Activated naive CD8-positive, alpha-beta T cell treated with anti-CD3 and anti-CD28 coated beads for 36 hours (primary cell): ENCODE measurements around the gene CEP19. TPM values are rescaled to one million over a fixed set of nuclear protein-coding genes. Genes with fewer than 3 reads are reported as not detected.

Experiments used
- DNase-seq: peaks from one replicate; pipeline ENCODE4 v3.0.0; 2021
- H3K27ac Mint-ChIP-seq: one replicate; pipeline ENCODE4 v1.8.0; 2022; ENCODE audit warnings: mild to moderate bottlenecking, moderate library complexity, mixed read lengths
- H3K27me3 Mint-ChIP-seq: one replicate; pipeline ENCODE4 v1.8.0; 2022; ENCODE audit warnings: mild to moderate bottlenecking, mixed read lengths
- H3K36me3 Mint-ChIP-seq: one replicate; pipeline ENCODE4 v1.8.0; 2021; ENCODE audit warnings: mild to moderate bottlenecking, mixed read lengths
- H3K4me1 Mint-ChIP-seq: one replicate; pipeline ENCODE4 v1.8.0; 2021; ENCODE audit warnings: mixed read lengths
- H3K4me3 Mint-ChIP-seq: one replicate; pipeline ENCODE4 v1.8.0; 2022; ENCODE audit warnings: mild to moderate bottlenecking, moderate library complexity, mixed read lengths
- H3K9me3 Mint-ChIP-seq: one replicate; pipeline ENCODE4 v1.8.0; 2022; ENCODE audit warnings: mixed read lengths
- total RNA-seq, 2 experiments: library from RNA; stranded (reverse); gene quantifications; one replicate each; pipeline ENCODE4 v1.2.3, GENCODE V29; 2021

CEP19 gene
- total RNA-seq, 2 experiments from 2014 or later = 5.6 to 6.4 TPM

DNA sequence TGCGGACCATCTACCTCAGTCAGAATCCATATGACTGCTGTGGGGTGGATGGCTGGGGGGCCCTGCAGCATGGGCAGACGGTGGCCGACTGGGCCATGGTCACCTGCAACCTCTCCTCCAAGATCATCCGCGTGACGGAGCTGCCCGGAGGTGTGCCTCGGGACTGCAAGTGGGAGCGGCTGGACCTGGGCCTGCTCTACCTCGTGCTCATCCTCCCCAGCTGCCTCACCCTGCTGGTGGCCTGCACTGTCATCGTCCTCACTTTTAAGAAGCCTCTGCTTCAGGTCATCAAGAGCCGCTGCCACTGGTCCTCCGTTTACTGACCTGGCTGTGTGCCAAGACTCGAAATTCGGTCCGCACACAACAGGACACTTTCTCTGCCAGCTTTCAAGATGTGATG lies 50.6 kb downstream of the CEP19 start:
- no peak overlapping the region for H3K4me3 Mint-ChIP-seq
- H3K27me3 Mint-ChIP-seq = no peaks in the 10 kb centered on the region
- DNase-seq = no peak
- H3K27ac Mint-ChIP-seq = no peak overlapping the region
- no peaks in the 10 kb centered on the region for H3K9me3 Mint-ChIP-seq
- H3K4me1 Mint-ChIP-seq = no peaks in the 10 kb centered on the region
- H3K36me3 Mint-ChIP-seq = peaks cover 4% of the 10 kb centered on the region

DNA sequence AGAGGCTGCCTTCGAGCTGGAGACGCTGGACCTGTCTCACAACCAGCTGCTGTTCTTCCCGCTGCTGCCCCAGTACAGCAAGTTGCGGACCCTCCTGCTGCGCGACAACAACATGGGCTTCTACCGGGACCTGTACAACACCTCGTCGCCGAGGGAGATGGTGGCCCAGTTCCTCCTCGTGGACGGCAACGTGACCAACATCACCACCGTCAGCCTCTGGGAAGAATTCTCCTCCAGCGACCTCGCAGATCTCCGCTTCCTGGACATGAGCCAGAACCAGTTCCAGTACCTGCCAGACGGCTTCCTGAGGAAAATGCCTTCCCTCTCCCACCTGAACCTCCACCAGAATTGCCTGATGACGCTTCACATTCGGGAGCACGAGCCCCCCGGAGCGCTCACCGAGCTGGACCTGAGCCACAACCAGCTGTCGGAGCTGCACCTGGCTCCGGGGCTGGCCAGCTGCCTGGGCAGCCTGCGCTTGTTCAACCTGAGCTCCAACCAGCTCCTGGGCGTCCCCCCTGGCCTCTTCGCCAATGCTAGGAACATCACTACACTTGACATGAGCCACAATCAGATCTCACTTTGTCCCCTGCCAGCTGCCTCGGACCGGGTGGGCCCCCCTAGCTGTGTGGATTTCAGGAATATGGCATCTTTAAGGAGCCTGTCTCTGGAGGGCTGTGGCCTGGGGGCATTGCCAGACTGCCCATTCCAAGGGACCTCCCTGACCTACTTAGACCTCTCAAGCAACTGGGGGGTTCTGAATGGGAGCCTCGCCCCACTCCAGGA lies 51.5 kb downstream of the CEP19 start:
- Mint-ChIP-seq H3K4me3 (no peak overlapping the region), H3K27me3 (no peaks in the 10 kb centered on the region), H3K4me1 (no peaks in the 10 kb centered on the region), H3K27ac (no peak overlapping the region), H3K36me3 (peaks cover 6% of the 10 kb centered on the region), H3K9me3 (no peaks in the 10 kb centered on the region)
- no peak for DNase-seq

DNA sequence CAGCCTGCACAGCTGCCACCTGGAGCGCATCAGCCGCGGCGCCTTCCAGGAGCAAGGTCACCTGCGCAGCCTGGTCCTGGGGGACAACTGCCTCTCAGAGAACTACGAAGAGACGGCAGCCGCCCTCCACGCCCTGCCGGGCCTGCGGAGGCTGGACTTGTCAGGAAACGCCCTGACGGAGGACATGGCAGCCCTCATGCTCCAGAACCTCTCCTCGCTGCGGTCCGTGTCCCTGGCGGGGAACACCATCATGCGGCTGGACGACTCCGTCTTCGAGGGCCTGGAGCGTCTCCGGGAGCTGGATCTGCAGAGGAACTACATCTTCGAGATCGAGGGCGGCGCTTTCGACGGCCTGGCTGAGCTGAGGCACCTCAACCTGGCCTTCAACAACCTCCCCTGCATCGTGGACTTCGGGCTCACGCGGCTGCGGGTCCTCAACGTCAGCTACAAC lies 52.1 kb downstream of the CEP19 start:
- Mint-ChIP-seq H3K4me1 (no peaks in the 10 kb centered on the region), H3K36me3 (peaks cover 6% of the 10 kb centered on the region), H3K27ac (no peak overlapping the region), H3K27me3 (no peaks in the 10 kb centered on the region), H3K9me3 (no peaks in the 10 kb centered on the region), H3K4me3 (no peak overlapping the region)
- no peak for DNase-seq

Other genes with a start within 250 kb of the CEP19 start
- gene RNF168, start 208.5 kb downstream of the CEP19 start, total RNA-seq = 10 to 100 TPM; 24.5 to 27.1 TPM
- gene SMCO1, start 196.9 kb downstream of the CEP19 start, total RNA-seq = not detected
- gene WDR53, start 143.7 kb downstream of the CEP19 start, total RNA-seq = 10 to 100 TPM; 27.3 to 27.5 TPM
- gene FBXO45, start 143.6 kb downstream of the CEP19 start, total RNA-seq = 10 to 100 TPM; 26.1 to 26.3 TPM
- 10 to 100 TPM; 21.2 to 22.0 TPM for gene NRROS, start 72.6 kb downstream of the CEP19 start, total RNA-seq
- gene PIGX, start 127 bp upstream of the CEP19 start, total RNA-seq = 10 to 100 TPM; 41.4 to 44.3 TPM
- gene PAK2, start 27.6 kb upstream of the CEP19 start, total RNA-seq = 10 to 100 TPM; 67.9 to 69.5 TPM
- gene SENP5, start 155.7 kb upstream of the CEP19 start, total RNA-seq = 10 to 100 TPM; 28.1 to 31.9 TPM
- 100 to 1,000 TPM; 120 to 121 TPM for gene NCBP2, start 230.3 kb upstream of the CEP19 start, total RNA-seq